CD4-positive, alpha-beta T cell treated with Interleukin-6 at 100 ng/mL for 8 hours (primary cell): ENCODE measurements around the gene MREG.

Source experiments
- DNase-seq: peaks from one replicate; pipeline ENCODE4 v3.0.0-alpha.2; 2020; ENCODE audit warnings: mixed read lengths, low spot score

Gene MREG

GRCh38 chr2:216013080-216013909, at the start of gene MREG:
TSS of gene MREG (minus strand) at chr2:216013551. CDS start at chr2:216013327, 224 bp downstream.
- peak; percentile 77 for DNase-seq

DNA sequence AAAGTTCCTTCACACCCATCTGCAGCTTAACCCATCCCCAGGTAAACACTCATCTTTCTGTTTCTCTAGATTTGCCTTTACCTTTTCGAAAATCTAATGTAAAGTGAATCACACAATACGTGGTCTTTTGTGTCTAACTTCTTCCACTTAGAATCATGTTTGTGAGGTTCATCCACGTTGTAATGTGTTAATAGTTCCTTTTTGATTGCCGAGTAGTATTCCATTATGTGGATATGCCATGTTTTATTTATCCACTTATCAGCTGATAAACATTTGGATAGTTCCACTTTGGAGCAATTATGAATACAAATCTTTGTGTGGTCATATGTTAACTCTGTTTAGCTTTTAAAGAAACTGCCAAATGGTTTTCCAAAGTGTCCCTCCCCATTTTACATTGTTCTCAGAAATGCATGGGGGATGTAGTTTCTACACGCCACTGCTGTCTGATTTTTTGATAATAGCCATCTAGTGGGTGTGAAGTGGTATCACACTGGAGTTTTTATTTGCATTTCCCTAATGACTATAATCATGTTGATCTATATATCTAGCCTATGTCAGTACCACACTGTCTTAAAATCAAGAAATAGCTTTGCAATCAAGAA, 46.0 kb upstream of the MREG start:
- DNase-seq, result no peak

DNA sequence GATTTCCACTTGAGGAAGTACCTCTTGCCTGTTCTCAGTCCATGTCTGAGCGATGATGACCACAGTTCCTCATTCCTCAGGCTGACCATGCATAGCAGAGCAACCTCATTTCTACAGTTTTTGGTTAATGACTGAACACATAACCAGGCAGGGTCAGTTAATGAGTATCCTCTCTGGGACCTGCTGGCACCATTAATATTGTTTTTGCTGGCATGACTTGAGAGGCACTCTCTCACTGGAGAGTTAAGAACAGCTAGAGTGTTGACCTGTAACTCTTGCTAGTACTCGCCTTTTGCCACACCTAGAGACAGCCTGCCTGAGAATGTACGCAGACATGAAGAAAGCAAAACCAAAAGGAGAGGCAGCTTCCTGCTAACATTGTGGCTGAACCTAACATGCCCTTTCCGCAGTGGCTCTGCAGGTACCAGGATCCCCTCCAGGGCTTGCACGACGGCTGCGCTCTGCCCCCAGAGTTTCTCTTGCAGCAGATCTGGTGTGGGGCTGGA, 44.4 kb upstream of the MREG start:
- peak; percentile 66 for DNase-seq

DNA sequence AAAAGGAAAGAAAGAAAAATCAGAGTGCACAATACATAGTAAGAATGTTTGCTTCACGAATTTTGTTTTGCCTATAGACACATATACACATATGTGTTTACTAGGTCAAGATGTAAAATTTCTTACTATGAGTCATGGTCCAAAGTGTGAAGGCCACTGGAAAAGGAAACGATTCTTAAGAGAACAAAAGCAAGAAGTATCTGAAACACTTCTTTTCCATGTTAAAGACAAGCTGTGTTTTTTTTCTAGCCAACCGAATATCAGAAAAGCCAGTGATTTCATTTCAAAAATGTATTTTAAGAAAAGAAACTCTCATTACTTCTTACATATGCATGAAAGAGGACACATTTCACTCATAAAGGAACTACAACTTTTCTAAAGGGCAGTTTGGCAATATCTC, 43.4 kb upstream of the MREG start:
- no peak for DNase-seq

- no peak for DNase-seq
These were observed 42.3 kb upstream of the MREG start for GRCh38 chr2:216055680-216056079.

DNA sequence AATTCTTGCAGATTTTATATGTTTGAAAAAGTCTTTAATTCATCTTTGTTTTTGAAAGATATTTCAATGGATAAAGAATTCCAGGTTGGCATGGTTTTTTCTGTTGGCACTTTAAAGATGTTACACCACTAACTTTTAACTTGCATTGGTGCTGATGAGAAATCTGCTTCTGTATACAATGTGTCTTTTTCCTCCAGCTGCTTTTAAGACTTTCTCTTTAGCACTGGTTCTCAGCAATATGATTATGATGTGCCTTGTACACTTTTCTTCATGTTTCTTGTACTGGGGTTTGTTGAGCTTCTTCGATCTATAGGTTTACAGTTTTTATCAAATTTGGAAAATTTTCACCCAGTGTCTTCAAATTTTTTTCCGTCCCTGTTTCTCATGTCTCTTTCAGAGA, 39.1 kb upstream of the MREG start:
- DNase-seq, result no peak

- no peak for DNase-seq
These were observed 38.0 kb upstream of the MREG start for GRCh38 chr2:216051350-216051749.

GRCh38 chr2:216049452-216049851, 36.1 kb upstream of the MREG start:
- DNase-seq, result no peak

GRCh38 chr2:216047397-216047796, 34.0 kb upstream of the MREG start:
- no peak for DNase-seq

DNA sequence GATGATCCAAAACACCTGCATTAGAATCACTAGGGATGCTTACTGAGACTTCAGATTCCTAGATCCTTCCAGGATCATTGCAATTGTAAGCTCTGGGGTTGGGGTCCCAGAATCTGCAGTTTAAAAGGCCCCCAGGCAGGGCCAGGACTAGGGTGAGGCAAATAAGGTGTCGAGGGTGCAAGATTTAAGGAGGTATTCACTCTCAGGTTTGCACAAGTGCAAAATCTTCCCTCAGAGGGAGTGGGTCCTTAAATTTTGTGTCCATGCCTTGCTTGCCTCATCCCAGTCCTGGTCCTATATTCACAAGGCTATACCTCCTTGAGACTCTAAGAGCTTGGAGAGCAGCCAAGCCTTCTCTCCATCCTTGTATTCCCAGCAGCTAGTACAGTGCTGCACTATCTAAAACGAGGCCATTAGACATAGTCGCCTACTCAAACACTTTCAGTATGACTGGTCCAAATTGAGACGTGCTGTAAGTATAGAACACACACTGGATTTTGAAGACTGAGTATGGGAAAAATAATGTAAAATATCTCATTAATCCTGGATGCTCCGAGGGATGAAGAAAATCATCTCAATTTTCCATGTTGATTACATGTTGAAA, 31.6 kb upstream of the MREG start:
- DNase-seq, result no peak

GRCh38 chr2:216043949-216044348, 30.6 kb upstream of the MREG start:
- DNase-seq, result no peak

GRCh38 chr2:216041438-216041837, 28.1 kb upstream of the MREG start:
- DNase-seq, result no peak

GRCh38 chr2:216039918-216040317, 26.6 kb upstream of the MREG start:
- DNase-seq, result no peak

DNA sequence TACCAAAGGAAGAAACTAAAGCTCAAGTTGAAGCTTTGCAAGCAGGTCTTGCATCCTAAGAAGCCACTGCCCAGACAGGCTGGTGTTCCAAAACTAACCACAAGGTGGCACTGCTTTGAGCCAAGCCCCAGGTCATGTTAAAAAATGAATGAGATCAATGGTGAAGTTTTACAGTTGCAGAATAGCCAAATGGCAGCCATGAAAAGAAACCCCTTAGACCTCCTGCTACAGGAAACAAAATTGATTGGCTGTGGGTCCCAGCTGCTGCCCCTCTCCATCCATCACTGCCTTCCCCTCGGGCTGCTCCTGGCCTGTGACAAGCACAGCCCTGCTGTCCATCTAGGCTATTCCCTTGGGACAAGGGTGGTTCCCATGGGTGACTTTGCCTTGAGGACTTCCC, 20.7 kb upstream of the MREG start:
- DNase-seq, result peak; percentile 74

DNA sequence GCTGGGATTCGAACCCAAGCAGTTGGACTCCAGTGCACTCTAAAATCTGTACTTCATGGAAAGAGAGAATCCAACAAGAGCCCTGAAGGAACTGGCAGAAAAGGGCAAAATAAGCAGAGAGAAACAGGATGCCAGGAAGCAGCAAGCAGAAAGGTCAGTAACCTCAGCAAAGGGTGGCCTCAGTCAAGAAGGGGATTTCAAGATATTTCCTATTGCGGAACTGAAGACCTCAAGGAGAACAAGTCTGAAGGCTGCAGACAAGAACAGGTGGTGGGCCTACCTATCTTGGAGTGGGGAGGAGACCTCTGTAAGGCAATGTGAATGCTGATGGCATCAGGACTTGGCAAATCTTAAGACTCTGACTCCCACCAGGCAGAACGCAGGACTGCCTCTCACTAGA, 20.1 kb upstream of the MREG start:
- DNase-seq, result no peak

DNA sequence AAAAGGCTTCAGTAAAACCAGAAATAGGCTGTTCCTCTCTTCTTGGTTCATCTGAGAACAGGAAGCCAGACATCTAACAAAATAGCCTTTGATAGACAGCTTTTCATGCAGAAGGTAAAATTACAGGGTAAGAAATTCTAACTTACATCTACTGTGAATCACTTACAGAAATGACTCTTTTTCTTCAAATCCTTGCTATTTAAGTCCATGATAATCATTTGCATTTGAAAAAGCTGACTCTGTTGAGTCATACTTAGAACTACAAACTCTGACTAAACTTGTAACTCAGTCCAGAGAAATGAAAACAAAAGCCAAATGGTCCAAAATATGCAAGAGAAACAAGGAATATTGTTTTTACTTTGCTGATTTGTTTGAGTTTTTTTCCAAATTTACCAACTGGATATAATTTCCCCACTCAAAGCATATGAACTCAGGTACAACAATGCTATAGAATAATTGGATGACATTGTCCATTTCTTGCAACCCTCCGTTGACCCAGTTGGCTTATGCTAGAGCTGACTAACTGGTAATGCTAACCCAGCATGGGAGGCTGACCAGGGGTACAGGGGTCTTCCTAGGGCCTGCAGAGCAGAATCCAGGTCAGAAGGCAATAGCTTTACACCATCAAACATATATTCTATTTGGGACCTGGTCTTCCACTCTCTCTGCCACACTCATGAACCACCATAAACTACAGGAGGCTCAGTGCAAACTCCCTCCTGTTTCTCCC, 18.8 kb upstream of the MREG start:
- DNase-seq, result no peak

DNA sequence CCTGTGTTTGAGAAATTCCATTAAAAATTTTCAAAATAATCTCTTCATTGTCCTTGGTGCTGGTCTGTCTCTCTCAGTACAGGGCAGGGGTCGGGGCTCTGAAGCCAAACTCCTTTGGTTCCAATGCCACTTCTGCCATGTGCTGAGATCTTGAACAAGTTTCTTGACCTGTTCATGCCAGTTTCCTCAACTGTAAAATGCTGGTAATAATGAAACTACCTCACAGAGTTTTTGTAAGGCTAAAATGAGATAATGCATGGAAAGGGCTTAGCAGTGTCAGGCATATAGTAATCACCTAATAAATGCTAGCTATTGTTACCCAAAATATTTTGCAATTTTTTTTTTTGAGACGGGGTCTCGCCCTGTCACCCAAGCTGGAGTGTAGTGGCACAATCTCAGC, 16.9 kb upstream of the MREG start:
- DNase-seq, result no peak

- DNase-seq, result no peak
These were observed 16.2 kb upstream of the MREG start for GRCh38 chr2:216029416-216030129.

- no peak for DNase-seq
These were observed 11.5 kb upstream of the MREG start for GRCh38 chr2:216024779-216025336.

DNA sequence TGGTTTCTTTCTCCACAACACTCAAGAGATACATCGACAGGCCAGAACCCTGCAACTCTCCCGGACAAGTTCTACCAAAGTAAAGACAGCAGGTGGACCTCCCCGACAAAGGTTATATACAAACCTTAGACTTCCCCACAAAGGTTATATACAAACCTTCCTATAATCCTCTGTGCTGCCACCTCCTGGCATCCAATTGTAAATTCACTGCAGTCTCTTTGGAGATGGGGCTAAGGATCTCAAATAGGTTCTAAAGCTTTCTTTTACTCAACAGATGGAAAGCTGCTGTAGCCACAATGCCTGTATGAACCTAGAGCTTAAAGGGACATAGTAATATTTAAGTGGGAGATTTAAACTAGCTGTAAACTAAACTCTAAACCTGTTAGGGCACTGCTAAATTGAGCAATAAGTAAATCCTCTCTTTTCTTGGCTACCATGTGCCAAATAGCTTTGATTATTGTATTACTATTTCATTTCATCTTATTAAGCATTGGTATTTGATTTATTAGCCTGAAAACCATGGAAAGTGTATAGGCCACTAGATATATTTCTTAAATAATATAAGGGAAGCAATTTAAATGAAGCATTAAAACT, 9.8 kb upstream of the MREG start:
- peak; percentile 29 for DNase-seq
